ENCODE data around the gene TMEM266.
A peak's percentile ranks its signal among the peaks of the same experiment; 100 is the strongest.

TMEM266 gene

GRCh38 chr15:76138436-76138835, 78.7 kb downstream of the TMEM266 start:
- no peak for DNase-seq

DNA sequence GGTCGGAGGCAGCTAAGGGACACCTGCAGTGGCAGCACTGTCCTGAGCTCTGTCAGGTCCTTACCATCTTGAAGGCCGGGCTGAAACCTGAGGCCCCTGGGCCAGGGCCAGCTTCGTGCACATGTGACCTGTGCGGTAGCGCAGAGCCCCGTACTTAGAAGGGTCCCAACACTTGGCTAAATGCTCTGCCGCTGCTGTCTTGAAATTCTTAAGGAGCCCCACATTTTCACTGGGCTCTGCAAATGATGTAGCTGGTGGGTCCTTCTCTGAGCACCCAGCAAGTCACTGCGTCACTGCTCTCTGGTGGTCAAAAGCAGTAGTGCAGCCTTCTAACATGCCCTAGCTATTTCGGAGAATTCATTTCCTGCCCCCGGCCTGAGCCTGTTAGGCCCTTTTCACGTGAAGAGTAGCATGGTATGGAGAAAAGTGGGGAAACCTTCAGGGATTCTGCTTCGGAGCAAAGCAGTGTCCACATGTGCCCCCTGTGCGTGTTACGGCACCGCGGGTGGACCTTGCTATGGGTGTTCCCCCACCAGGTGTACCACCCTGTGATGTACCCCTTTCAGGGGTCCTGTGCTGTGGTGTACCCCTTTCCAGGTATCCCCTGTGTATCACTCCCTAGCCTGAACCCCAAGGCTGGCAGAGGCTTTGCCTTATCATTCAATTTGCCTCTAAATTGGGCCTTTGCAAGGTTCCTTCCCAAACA, 79.7 kb downstream of the TMEM266 start:
- peak; percentile 1 for DNase-seq

GRCh38 chr15:76140074-76140464, 80.3 kb downstream of the TMEM266 start:
- DNase-seq, result no peak

DNA sequence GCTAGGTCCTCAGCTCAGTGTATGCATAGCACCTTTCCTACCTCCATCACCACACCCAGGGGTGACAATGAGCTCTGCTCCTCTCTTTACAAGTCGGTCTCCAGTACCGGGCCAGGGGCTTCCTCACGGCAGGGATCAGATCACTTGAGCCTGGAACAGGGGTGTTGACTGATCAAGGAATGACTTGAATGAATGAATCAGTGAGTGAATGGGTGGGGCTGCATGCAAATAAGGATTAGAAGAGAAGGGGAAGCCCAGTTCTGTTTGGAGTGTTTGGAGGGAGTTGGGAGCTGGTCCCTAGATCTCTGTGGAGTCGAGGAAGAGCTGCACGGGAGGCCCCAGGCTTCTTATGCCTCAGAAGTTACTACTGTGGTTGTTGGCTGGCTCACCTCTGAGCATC, 87.0 kb downstream of the TMEM266 start:
- no peak for DNase-seq

DNA sequence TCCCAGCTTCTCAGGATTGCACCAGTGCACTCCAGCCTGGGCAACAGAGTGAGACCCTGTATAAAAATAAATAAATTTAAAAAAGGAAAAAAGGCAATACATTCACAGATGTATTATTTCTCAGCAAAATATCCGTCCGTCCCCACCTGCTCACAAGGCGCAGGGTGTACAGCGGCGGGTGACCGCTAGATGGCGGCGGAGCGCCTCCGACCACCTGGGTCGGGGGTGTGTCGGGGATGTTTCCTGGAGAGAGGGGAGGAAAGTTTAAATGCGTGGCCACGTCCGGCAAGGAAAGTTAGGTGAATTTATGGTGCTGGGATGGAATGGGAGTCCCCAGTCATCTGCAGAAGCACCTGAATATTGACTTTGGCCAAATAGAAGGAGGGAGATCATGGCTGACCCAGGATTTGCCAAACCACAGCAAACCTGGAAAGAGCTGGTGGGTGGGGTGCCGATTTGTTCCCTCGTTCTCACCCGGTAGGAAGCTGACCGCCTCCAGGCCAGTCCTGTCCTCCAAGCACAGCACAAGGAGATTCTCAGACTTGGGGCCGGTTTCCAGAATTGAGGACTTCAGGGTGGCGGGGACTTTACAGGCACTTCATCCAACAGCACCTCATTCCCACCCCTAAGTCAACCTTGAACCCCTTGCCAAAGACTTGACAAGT, 88.3 kb downstream of the TMEM266 start:
- peak; percentile 1 for DNase-seq

DNA sequence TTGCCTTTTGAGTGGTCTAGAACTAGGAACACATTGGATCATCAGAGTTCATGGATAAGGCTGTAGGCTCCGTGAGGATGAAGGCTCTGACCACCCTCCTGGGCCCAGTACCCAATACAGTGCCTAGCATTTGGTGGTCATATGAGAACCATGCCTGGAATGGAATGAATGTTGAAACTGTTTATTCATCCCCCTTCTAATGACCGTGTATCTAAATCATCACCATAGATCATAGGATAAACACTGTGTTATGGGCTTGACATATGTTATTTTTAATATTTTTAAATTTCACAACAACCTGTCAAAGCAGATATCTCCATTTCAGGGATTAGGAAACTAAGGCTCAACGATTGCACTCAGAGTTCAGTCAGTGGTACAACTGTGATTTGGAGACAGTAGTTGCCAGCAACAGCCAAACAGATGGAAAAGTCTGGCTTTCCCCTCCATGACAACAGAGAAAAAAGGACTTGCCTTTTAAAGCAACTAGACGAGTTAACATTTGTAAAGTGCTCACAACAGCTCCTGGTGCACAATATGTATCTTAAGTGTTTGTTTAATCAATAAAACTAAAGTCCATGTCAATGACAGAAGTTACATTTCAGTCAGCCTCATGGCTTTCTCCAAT, 89.6 kb downstream of the TMEM266 start:
- no peak for DNase-seq

DNA sequence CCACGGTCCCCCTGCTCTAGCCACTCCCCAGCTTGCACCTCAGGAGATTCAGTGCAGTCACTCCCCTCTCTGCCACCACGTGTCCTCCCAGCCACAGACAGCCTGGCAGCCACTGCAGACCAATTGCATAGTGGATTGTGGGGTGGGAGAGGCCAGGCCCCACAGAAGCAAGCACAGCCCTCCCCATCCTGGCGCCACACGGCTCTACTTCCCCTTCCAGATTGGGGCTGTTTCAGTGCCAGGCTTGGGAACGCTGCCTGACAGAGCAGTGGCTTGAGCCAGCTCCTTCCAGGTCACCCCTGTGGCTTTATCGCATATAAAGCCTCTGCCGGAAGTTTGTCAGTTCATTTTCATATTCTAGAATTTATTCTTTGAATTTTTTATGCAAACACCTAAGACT, 90.7 kb downstream of the TMEM266 start:
- no peak for DNase-seq

DNA sequence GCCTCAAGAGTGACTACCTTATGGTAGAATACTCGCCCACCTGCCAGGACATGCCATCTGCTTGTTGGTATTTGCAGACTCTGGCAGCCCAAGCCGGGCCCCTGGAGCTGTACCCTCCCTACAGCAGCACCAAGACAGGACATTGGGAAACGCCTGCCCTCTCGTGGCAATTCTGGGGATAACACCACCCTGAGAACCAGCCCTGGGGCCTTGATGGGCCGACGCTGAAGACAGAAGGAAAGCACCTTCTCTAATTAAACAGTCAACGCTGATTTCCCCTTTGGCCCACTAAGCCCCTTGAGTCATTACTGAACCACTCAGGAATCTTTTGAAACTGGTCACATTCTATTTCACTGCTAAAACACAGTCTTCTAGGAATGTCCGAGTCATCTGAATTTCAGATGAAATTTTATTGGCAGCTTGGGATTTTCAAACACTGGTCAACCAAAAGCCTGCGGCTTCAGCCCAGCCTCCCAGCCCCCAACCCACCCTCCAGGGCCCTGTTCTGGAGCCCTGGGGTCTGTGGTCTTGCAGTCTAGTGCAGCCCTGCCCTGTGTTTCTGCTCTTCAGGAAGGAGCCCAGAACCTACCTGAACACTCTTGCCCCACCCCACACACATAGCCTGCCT, 91.3 kb downstream of the TMEM266 start:
- DNase-seq, result peak; percentile 1

- DNase-seq, result no peak
Observed at GRCh38 chr15:76151599-76151974, 91.8 kb downstream of the TMEM266 start.

GRCh38 chr15:76152197-76152596, 92.4 kb downstream of the TMEM266 start:
- no peak for DNase-seq

DNA sequence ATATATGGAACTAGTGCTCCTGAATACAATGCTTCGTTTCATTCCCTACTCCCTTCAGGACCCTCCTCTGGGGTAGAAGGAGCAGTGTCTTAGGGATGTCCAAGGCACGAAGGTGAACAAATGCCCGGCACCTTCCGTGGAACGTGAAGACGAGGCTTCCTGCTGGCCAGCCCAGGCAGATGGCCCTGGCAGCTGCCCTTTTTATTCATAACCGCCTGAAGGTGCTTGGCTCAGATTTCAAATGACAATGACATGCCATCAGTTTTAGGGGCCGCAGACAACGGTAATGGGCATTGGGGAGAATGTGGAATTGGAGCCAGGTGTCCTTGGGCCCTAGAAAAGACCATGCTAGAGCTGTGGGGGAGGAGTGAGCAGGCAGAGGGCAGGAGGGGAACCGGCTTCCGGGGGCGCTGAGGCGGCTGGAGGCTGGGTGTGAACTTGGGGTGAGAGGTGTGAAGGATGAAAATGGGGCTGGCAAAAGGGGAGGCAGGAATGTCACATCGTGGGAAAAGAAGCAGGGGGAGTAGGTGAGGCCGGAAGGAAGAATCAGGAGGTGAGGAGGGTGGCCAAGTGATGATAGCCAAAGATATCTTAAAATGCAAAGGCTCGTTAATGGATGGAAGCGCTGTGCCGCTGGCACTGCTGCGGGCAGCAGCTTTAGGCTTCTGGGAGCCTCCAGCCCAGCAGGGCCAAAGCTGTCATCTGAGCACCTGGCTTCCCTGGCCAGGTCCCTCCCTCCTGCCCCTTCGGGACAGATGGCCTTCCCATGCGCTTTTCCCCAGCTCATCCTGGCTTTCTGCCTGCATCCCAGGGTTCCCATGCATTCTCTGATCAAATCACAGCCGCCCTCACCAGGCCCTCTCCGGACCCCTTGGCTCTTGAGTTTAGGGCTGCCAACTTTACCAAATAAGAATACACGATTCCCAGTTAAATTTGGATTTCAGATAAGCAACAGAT, 93.7 kb downstream of the TMEM266 start:
- no peak for DNase-seq

DNA sequence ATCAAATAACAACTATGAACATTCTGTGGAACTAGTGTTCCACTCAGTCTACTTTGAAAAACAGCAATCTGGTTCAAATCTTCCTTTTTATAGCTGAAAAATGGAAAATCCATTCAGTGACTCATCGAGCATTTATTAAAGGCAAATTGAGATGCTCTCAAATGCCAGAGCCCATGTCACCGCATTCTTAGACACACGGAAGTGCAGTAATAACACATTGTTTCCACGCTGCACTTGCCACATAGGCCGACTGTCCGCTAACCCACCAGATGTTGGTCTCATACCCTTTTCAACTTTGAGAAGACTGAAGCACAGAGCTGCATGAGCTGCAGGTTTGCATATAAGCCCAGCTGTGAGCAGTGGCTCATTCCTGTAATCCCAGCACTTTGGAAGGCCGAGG, 95.9 kb downstream of the TMEM266 start:
- DNase-seq, result no peak

- DNase-seq, result no peak
Observed at GRCh38 chr15:76158226-76158625, 98.4 kb downstream of the TMEM266 start.

GRCh38 chr15:76158815-76159214, 99.0 kb downstream of the TMEM266 start:
- DNase-seq, result no peak

DNA sequence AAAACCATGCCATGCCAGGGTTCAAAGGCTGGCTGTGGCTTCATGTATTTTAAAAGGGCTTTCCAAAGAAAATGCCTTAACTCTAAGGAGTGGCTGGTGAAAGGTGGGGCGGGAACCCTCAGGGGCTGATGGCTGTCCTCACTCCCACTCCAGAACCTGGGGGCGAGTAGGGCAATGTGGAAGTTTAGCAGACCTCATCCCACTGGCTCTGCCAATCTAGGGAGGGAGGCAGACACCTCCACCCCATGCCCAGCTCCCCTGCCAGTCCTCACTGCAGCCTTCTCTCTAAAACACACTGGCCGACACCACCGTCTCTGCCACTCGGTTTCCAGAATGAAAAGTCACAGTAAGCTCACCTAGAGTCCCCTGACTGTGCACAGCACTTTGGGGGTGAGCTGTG, 99.5 kb downstream of the TMEM266 start:
- DNase-seq, result no peak

- DNase-seq, result no peak
Observed at GRCh38 chr15:76160426-76161152, 100.8 kb downstream of the TMEM266 start.

GRCh38 chr15:76161153-76162035, 101.6 kb downstream of the TMEM266 start:
- no peak for DNase-seq

DNA sequence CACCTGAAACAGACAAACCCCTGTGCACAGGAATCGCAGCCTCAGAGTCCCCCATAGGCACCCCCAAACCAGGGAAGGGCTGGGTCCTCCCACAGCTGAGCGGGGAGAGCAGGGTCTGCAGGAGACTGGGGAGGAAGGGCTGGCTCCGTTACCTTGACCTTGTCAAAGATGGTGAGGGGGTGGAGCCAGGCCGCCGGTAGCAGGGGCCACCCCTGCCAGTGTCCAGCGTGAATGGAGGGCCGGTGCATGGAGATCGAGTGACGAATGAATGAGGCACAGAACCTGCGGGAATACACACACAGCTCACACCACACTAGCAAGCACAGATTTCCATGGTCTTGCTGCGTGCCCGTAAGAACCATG, 102.2 kb downstream of the TMEM266 start:
- no peak for DNase-seq

DNA sequence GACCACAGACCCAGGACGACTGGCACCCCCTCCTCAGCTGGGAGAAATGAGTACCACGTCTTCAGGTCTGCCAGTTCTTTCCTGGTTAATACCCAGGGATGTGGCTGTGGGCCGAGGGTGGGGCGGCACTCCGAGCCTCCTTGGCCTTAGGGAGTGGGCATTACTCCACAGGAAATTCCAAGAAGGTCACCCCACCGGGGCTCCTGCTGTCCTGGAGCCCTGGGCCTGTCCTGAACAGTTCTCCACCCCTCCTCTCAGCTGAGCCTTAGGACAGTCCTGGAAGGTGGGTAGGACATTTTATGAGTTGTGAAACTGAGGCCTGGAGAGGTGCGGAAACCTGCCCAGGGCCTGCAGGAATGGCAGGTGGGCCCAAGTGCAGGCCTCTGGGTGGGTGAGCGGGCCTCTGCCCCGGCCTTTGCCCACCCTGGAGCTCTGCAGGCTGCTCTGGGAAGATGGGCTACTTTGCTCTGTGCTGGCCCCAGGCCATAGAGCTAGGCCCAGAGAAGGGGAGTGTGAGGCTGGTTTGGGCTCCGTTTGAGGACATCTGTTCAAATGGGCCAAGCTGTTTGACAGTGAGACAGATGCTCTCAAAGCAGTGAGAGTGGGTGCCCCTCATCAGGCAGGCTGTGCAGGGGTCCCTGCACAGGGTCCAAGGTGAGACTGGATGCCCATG, 103.1 kb downstream of the TMEM266 start:
- DNase-seq, result no peak
